HG03571 (cell line): ENCODE data around the gene SUV39H1.
"Not testable (repeated sequence)": the region's sequence is repeated elsewhere in the genome, so short reads cannot be mapped to it uniquely, and the experiment has no call there.

Experiments used
- ATAC-seq: cut with Tn5 transposase; IDR thresholded peaks from one replicate; pipeline ENCODE4 v1.9.1; 2021; ENCODE audit not compliant: unreplicated experiment

Gene SUV39H1

GRCh38 chrX:48696301-48696908 is at the start of gene SUV39H1:
SUV39H1 (plus strand) TSS chrX:48696734; CDS start chrX:48696785, 51 bp downstream.
- ATAC-seq, result peak; percentile 87

- no peak for ATAC-seq
Observed at GRCh38 chrX:48648336-48648751, 48.2 kb upstream of the SUV39H1 start.

DNA sequence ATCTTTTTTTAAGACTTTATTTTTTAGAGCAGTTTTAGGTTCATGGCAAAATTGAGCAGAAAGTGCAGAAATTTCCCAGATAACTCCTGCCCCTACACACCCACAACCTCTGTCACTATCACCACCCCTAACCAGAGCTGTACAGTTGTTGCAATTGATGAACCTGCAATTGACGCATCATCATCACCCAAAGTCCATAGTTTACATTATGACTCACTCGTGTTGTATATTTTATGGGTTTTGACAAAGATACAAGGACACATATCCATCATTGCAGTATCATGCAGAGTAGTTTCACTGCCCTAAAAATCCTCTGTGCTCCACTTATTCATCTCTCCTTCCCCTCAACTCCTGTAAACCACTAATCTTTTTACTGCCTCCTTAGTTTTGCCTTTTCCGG is 47.4 kb upstream of the SUV39H1 start:
- no peak for ATAC-seq

- ATAC-seq, result not testable (repeated sequence)
Observed at GRCh38 chrX:48652055-48652579, 44.4 kb upstream of the SUV39H1 start.

DNA sequence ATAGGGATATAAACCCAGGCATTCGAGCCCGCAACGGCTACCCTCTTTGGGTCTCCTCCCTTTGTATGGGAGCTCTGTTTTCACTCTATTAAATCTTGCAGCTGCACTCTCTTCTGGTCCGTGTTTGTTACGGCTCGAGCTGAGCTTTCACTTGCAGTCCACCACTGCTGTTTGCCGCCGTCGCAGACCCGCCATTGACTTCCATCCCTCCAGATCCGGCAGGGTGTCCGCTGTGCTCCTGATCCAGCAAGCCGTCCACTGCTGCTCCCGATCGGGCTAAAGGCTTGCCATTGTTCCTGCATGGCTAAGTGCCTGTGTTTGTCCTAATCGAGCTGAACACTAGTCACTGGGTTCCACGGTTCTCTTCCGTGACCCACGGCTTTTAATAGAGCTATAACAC is 41.8 kb upstream of the SUV39H1 start:
- ATAC-seq, result not testable (repeated sequence)

- ATAC-seq, result not testable (repeated sequence)
Observed at GRCh38 chrX:48659686-48660085, 36.8 kb upstream of the SUV39H1 start.

- ATAC-seq, result no peak
Observed at GRCh38 chrX:48663241-48663640, 33.3 kb upstream of the SUV39H1 start.

DNA sequence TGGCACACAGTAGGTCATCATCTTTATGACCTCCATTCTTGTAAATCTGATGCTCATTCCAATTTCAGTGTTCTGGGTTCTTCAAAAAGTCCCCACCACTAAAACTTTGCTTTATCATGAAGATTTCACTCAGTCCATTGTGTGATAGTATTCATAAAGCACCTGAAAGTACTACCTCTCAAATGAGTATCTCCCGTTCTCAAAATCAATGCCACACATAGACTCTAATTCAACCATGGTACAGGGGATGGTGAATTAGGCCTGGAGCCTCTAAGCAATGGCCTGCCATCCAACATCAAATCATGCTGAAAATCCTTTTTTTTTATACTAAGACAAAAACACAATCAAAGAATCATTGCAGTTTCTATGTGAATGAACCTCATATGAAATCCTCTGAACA is 32.4 kb upstream of the SUV39H1 start:
- no peak for ATAC-seq

DNA sequence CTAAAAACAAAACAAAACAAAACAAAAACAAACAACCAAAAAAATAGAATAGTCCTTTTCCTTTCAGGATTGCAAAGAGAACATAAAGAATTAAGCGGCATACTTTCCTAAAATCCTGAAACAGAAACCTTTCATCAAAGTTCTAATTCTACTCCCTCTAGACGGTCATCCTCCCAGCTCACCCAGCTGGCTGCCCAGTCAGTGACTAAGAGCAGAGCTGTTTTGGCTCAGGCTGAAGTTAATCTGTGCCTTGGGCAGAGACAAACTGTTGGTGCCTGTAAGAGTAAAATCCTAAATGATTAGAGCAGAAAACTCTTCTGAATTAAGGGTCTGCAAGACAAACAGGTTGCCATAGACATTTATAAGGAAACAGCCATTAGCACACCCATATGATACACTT is 30.5 kb upstream of the SUV39H1 start:
- ATAC-seq, result no peak

GRCh38 chrX:48666649-48667048 is 29.9 kb upstream of the SUV39H1 start:
- ATAC-seq, result no peak

GRCh38 chrX:48667509-48667908 is 29.0 kb upstream of the SUV39H1 start:
- no peak for ATAC-seq

DNA sequence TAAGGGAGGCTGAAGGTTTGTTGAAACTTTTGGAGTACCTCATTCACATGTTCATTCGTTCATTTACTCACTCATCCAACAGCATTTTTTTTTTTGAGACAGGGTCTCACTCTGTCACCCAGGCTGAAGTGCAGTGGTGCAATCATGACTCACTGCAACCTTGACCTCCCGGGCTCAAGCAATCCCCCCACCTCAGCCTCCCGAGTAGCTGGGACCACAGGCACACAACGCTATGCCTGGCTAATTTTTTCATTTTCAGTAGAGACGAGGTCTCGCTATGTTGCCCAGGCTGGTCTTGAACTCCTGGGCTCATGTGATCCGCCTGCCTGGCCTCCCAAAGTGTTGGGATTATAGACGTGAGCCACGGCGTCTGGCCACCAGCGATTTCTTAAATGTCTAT is 28.3 kb upstream of the SUV39H1 start:
- ATAC-seq, result not testable (repeated sequence)

GRCh38 chrX:48676106-48676892 is 20.2 kb upstream of the SUV39H1 start:
- ATAC-seq, result peak; percentile 84

- no peak for ATAC-seq
Observed at GRCh38 chrX:48676893-48677270, 19.7 kb upstream of the SUV39H1 start.

DNA sequence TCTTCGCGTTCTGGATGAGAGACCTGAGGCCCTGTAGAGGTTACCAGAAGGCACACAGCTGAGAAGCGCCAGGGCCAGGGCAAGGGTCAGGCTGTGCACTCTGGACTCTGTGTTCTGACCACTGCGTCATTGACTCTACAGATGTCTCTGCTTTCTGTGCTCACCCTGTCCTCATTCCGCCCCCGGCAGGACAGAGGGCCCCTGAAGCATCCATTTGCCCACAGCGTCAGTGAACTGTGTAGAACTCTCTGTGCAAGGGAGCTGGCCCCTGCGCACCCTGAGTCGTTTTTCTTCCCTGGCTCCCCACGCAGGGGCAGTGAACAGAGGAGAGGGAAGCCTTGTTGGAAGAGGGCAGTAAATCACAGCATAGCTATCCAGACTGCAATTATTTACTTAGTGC is 19.0 kb upstream of the SUV39H1 start:
- ATAC-seq, result no peak

GRCh38 chrX:48680467-48680866 is 16.1 kb upstream of the SUV39H1 start:
- ATAC-seq, result not testable (repeated sequence)

- ATAC-seq, result not testable (repeated sequence)
Observed at GRCh38 chrX:48680925-48681324, 15.6 kb upstream of the SUV39H1 start.

GRCh38 chrX:48681539-48682183 is 14.9 kb upstream of the SUV39H1 start:
- ATAC-seq, result no peak

GRCh38 chrX:48682795-48683194 is 13.7 kb upstream of the SUV39H1 start:
- ATAC-seq, result not testable (repeated sequence)

DNA sequence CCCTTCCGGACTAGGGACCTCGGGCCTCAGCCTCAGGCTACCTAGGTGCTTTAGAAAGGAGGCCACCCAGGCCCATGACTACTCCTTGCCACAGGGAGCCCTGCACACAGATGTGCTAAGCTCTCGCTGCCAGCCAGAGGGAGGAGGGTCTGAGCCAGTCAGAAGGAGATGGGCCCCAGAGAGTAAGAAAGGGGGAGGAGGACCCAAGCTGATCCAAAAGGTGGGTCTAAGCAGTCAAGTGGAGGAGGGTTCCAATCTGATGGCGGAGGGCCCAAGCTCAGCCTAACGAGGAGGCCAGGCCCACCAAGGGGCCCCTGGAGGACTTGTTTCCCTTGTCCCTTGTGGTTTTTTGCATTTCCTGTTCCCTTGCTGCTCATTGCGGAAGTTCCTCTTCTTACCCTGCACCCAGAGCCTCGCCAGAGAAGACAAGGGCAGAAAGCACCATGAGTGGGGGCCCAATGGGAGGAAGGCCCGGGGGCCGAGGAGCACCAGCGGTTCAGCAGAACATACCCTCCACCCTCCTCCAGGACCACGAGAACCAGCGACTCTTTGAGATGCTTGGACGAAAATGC is 13.0 kb upstream of the SUV39H1 start, which contains the start of gene WAS:
TSS of gene WAS (plus strand) at position 389 of the 572 bp plus-strand sequence. CDS start at position 444, 55 bp downstream.
- ATAC-seq, result peak; percentile 76

DNA sequence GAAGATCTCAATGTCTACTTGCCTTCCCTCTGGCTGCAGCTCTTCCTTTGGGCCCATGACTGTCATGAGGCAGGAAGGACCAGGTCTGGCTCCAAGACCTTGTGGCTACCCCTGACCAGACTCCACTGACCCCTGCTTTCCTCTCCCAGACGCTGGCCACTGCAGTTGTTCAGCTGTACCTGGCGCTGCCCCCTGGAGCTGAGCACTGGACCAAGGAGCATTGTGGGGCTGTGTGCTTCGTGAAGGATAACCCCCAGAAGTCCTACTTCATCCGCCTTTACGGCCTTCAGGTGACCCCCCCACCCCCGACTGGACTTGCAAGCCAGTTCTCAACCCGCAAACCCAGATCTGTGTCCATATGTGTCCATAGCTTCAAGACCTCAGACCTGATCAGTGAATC is 12.4 kb upstream of the SUV39H1 start:
- ATAC-seq, result no peak
